Measurements from ENCODE around the gene PAQR5. TPM values are rescaled to one million over a fixed set of nuclear protein-coding genes. Genes with fewer than 3 reads are reported as not detected.
"Not testable (repeated sequence)": the region's sequence is repeated elsewhere in the genome, so short reads cannot be mapped to it uniquely, and the experiment has no call there.

Gene PAQR5
- total RNA-seq, 4 donors from 2014 or later: 0.27 to 2.6 (median 1.4) TPM

GRCh38 chr15:69436951-69437350 lies 138.2 kb downstream of the PAQR5 start:
- Histone ChIP-seq H3K9me3 (no peaks in the 10 kb centered on the region), H3K4me3 (no peak overlapping the region), H3K27ac (no peak overlapping the region), H3K27me3 (no peaks in the 10 kb centered on the region), H3K36me3 (no peaks in the 10 kb centered on the region), H3K4me1 (no peaks in the 10 kb centered on the region)
- TF ChIP-seq EP300 (IDR thresholded peaks at IDR 0.05): no peak
- no peak for TF ChIP-seq POLR2A (IDR thresholded peaks at IDR 0.05)
- no peak for ATAC-seq
- WGBS, 2 donors (ENCODE audit: low coverage in 1 of 2): 93 to 100% methylated on average over 3 to 4 of the region's 4 CpGs

DNA sequence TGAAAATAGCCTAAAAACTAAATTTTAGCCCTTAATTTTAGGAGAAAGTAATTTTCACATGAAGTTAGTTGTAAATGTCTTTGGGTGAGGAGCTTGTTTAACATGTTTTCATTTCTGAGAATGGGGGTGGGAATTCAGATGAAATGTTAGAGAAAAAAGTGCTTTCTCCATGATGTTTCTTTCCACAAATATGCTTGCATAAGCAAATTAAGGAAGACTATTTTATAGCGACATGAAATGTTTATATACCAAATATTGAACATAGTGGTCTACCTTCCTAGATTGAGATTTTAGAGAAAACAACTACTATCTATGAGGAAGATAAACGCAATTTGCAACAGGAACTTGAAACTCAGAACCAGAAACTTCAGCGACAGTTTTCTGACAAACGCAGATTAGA lies 140.9 kb downstream of the PAQR5 start:
- Histone ChIP-seq H3K36me3 (no peaks in the 10 kb centered on the region), H3K4me3 (no peak overlapping the region), H3K27me3 (no peaks in the 10 kb centered on the region), H3K4me1 (no peaks in the 10 kb centered on the region), H3K9me3 (no peaks in the 10 kb centered on the region), H3K27ac (no peak overlapping the region)
- TF ChIP-seq CTCF (IDR thresholded peaks at IDR 0.05): no peak
- no peak for TF ChIP-seq EP300 (IDR thresholded peaks at IDR 0.05)
- no peak for TF ChIP-seq POLR2AphosphoS5 (IDR thresholded peaks at IDR 0.05)
- no peak for TF ChIP-seq POLR2A (IDR thresholded peaks at IDR 0.05)
- no peak for ATAC-seq
- 90 to 92% methylated on average over 4 of the region's 4 CpGs for WGBS, 2 donors (ENCODE audit: low coverage in 1 of 2)

- 82 to 95% methylated on average over 3 to 5 of the region's 5 CpGs for WGBS, 2 donors (ENCODE audit: low coverage in 1 of 2)
- no peaks in the 10 kb centered on the region for H3K36me3 ChIP-seq
Observed at GRCh38 chr15:69443032-69443611, 144.4 kb downstream of the PAQR5 start.

GRCh38 chr15:69444686-69445085 lies 146.0 kb downstream of the PAQR5 start:
- Histone ChIP-seq H3K4me3 (no peak overlapping the region), H3K4me1 (no peaks in the 10 kb centered on the region), H3K9me3 (no peaks in the 10 kb centered on the region), H3K27ac (no peak overlapping the region), H3K27me3 (no peaks in the 10 kb centered on the region), H3K36me3 (no peaks in the 10 kb centered on the region)
- TF ChIP-seq CTCF (IDR thresholded peaks at IDR 0.05): no peak
- no peak for TF ChIP-seq EP300 (IDR thresholded peaks at IDR 0.05)
- TF ChIP-seq POLR2A (IDR thresholded peaks at IDR 0.05): no peak
- no peak for TF ChIP-seq POLR2AphosphoS5 (IDR thresholded peaks at IDR 0.05)
- WGBS, 2 donors (ENCODE audit: low coverage in 1 of 2): 87 to 99% methylated on average over 3 to 7 of the region's 7 CpGs
- no peak for ATAC-seq

More at GRCh38 chr15:69443032-69443611, 144.4 kb downstream of the PAQR5 start:
- no peak for ATAC-seq
- no peaks in the 10 kb centered on the region for H3K9me3 ChIP-seq
- H3K4me1 ChIP-seq: no peaks in the 10 kb centered on the region
- H3K4me3 ChIP-seq: no peak overlapping the region
- H3K27ac ChIP-seq: no peak overlapping the region
- TF ChIP-seq EP300 (IDR thresholded peaks at IDR 0.05) (no peak), POLR2AphosphoS5 (IDR thresholded peaks at IDR 0.05) (no peak), POLR2A (IDR thresholded peaks at IDR 0.05) (no peak), CTCF (IDR thresholded peaks at IDR 0.05) (no peak)
- no peaks in the 10 kb centered on the region for H3K27me3 ChIP-seq

GRCh38 chr15:69446953-69447352 lies 148.2 kb downstream of the PAQR5 start:
- H3K36me3 ChIP-seq: no peaks in the 10 kb centered on the region
- no peaks in the 10 kb centered on the region for H3K9me3 ChIP-seq
- no peak overlapping the region for H3K4me3 ChIP-seq
- H3K4me1 ChIP-seq: peaks cover 0 to 4% (median 0%) of the 10 kb centered on the region in 3 donors
- no peak overlapping the region for H3K27ac ChIP-seq
- no peak for ATAC-seq
- 78% methylated on average over 2 of the region's 2 CpGs; no CpG with 5 or more reads in 1 of the 2 donors for WGBS, 2 donors (ENCODE audit: low coverage in 1 of 2)
- no peaks in the 10 kb centered on the region for H3K27me3 ChIP-seq
- TF ChIP-seq CTCF (IDR thresholded peaks at IDR 0.05) (no peak), EP300 (IDR thresholded peaks at IDR 0.05) (no peak), POLR2AphosphoS5 (IDR thresholded peaks at IDR 0.05) (no peak), POLR2A (IDR thresholded peaks at IDR 0.05) (no peak)

- ATAC-seq, H3K9me3 ChIP-seq, H3K36me3 ChIP-seq, H3K4me3 ChIP-seq, H3K27me3 ChIP-seq, H3K27ac ChIP-seq: not testable (repeated sequence)
- 94% methylated on average over 3 of the region's 4 CpGs; no CpG with 5 or more reads in 1 of the 2 donors for WGBS, 2 donors (ENCODE audit: low coverage in 1 of 2)
- peaks cover 0 to 28% (median 15%) of the 10 kb centered on the region in 3 donors for H3K4me1 ChIP-seq
Observed at GRCh38 chr15:69450221-69450620, 151.5 kb downstream of the PAQR5 start.

Data from gastroesophageal sphincter (tissue), 4 donors.